HepG2 (cell line): ENCODE results near the gene DNAJB11. TPM values are rescaled to one million over a fixed set of nuclear protein-coding genes. Genes with fewer than 3 reads are reported as not detected.

Experiments
- ARID2 ChIP-seq: sonication (generic); formaldehyde crosslinking; IDR thresholded peaks from 2 replicates; pipeline ENCODE4 v1.8.1; 2022; ENCODE audit warnings: mild to moderate bottlenecking, missing genetic modification reagents, borderline replicate concordance
- CC2D1A ChIP-seq: sonication (generic); formaldehyde crosslinking; IDR thresholded peaks from 2 replicates; pipeline ENCODE4 v1.8.1; 2023; ENCODE audit warnings: mild to moderate bottlenecking, missing genetic modification reagents
- CREB3 ChIP-seq: sonication (generic); formaldehyde crosslinking; IDR thresholded peaks from 2 replicates; pipeline ENCODE4 v1.5.0; 2020; ENCODE audit warnings: missing genetic modification reagents
- CSRNP1 ChIP-seq: sonication (generic); formaldehyde crosslinking; IDR thresholded peaks from 2 replicates; pipeline ENCODE4 v1.8.1; 2023; ENCODE audit warnings: mild to moderate bottlenecking, missing genetic modification reagents
- ELK4 ChIP-seq: sonication (generic); formaldehyde crosslinking; IDR thresholded peaks from 2 replicates; pipeline ENCODE4 v1.9.0; 2021; ENCODE audit warnings: missing genetic modification reagents, borderline replicate concordance
- GATA4 ChIP-seq: sonication (generic); IDR thresholded peaks from 2 replicates; pipeline ENCODE4 v1.6.1; 2016; ENCODE audit warnings: antibody characterized with exemption, low read depth, borderline replicate concordance
- HNRNPK ChIP-seq: fragments of 200-400 bp; formaldehyde crosslinking; IDR thresholded peaks from 2 replicates; pipeline ENCODE4 v1.6.1; 2018; ENCODE audit warnings: low read length, low read depth, moderate library complexity, mild to moderate bottlenecking; ENCODE audit not compliant: poor library complexity, severe bottlenecking
- PAF1 ChIP-seq: IDR thresholded peaks from 2 replicates; pipeline ENCODE4 v1.6.1; 2016; ENCODE audit warnings: missing genetic modification reagents, missing compliant biosample characterization
- POLR2G ChIP-seq: fragments of 200-400 bp; formaldehyde crosslinking; IDR thresholded peaks from 2 replicates; pipeline ENCODE4 v1.6.1; 2018; ENCODE audit warnings: mild to moderate bottlenecking, low read depth, low read length, moderate library complexity
- SIX1 ChIP-seq: sonication (generic); formaldehyde crosslinking; IDR thresholded peaks from 2 replicates; pipeline ENCODE4 v1.4.0; 2020; ENCODE audit warnings: missing genetic modification reagents, borderline replicate concordance
- SMC3 ChIP-seq: IDR thresholded peaks from 2 replicates; pipeline ENCODE4 v1.6.1; 2011; ENCODE audit warnings: low read length, improper control_type of control experiment
- TAF15 ChIP-seq: fragments of 200-400 bp; formaldehyde crosslinking; IDR thresholded peaks from one replicate; pipeline ENCODE4 v1.6.1; 2018; ENCODE audit warnings: mild to moderate bottlenecking, low read depth, low read length; ENCODE audit not compliant: poor library complexity, severe bottlenecking
- TFDP1 ChIP-seq: IDR thresholded peaks from 2 replicates; pipeline ENCODE4 v1.6.1; 2016; ENCODE audit warnings: missing compliant biosample characterization, missing genetic modification reagents, borderline replicate concordance
- ZNF615 ChIP-seq: sonication (generic); formaldehyde crosslinking; IDR thresholded peaks from 2 replicates; pipeline ENCODE4 v1.5.0; 2020; ENCODE audit warnings: mild to moderate bottlenecking, missing genetic modification reagents, borderline replicate concordance
- ZNF616 ChIP-seq: sonication (generic); formaldehyde crosslinking; IDR thresholded peaks from 2 replicates; pipeline ENCODE4 v1.5.0; 2020; ENCODE audit warnings: low read depth, mild to moderate bottlenecking, missing genetic modification reagents
- polyA plus RNA-seq, 8 experiments: library from polyadenylated mRNA; depleted of rRNA in 3 of 8; stranded (reverse) in 7 of 8; unstranded in 1 of 8; fragments of >200 nt; fragmentation: Illumina TruSeq in 4 of 8; extraction: Trizol in 4 of 8; gene quantifications; 2 replicates each; pipeline versions ENCODE4 v1.2.1 to v1.2.3, GENCODE V29; 2011 to 2016; ENCODE audit warnings: low read depth in 4 of 8, missing spikeins in 1 of 8, mixed read lengths in 1 of 8; ENCODE audit not compliant: insufficient read depth in 1 of 8
- total RNA-seq, 5 experiments: library from RNA; depleted of rRNA; stranded (reverse); fragments of >200 nt; fragmentation: Illumina TruSeq; extraction: Trizol; gene quantifications; 2 replicates each; pipeline ENCODE4 v1.2.3, GENCODE V29; 2016; ENCODE audit warnings: low read depth in 1 of 5
- TF ChIP-seq, protein P1 (sequence below): sonication (generic); formaldehyde crosslinking; IDR thresholded peaks from 2 replicates; pipeline ENCODE4 v1.4.0; 2020; ENCODE audit warnings: missing genetic modification reagents, mild to moderate bottlenecking, borderline replicate concordance
- TF ChIP-seq, protein P2 (sequence below): IDR thresholded peaks from 2 replicates; pipeline ENCODE4 v1.6.1; 2016; ENCODE audit warnings: missing genetic modification reagents, missing compliant biosample characterization
- TF ChIP-seq, protein P3 (sequence below): sonication (generic); formaldehyde crosslinking; IDR thresholded peaks from 2 replicates; pipeline ENCODE4 v1.4.0; 2020; ENCODE audit warnings: missing genetic modification reagents, borderline replicate concordance

DNAJB11 gene
- total and polyA plus RNA-seq, 2 of the 13 experiments (the other 11 are each of a cell fraction or from before 2014, with no cell fraction given), result 41.0 to 132 TPM

DNA sequence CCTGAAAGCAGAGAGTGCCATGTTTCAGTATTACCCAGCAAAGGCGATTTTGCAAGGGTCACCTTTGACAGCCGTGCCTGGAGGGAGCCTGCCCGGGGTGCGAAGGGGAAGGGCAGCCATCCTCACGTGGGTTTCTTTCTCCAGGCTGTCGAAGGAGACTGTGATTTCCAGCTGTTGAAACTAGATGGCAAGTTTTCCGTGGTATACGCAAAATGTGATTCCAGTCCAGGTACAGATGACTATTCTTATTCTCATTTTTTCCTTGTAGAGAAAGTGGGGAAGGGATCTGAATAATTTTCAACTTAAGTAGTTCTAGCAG, 45.7 kb downstream of the DNAJB11 start (continued):
- no peak; the same call in 1 of the 2 replicates for TF ChIP-seq CSRNP1 (CRISPR knock-in tag)
- TF ChIP-seq, protein P1, sequence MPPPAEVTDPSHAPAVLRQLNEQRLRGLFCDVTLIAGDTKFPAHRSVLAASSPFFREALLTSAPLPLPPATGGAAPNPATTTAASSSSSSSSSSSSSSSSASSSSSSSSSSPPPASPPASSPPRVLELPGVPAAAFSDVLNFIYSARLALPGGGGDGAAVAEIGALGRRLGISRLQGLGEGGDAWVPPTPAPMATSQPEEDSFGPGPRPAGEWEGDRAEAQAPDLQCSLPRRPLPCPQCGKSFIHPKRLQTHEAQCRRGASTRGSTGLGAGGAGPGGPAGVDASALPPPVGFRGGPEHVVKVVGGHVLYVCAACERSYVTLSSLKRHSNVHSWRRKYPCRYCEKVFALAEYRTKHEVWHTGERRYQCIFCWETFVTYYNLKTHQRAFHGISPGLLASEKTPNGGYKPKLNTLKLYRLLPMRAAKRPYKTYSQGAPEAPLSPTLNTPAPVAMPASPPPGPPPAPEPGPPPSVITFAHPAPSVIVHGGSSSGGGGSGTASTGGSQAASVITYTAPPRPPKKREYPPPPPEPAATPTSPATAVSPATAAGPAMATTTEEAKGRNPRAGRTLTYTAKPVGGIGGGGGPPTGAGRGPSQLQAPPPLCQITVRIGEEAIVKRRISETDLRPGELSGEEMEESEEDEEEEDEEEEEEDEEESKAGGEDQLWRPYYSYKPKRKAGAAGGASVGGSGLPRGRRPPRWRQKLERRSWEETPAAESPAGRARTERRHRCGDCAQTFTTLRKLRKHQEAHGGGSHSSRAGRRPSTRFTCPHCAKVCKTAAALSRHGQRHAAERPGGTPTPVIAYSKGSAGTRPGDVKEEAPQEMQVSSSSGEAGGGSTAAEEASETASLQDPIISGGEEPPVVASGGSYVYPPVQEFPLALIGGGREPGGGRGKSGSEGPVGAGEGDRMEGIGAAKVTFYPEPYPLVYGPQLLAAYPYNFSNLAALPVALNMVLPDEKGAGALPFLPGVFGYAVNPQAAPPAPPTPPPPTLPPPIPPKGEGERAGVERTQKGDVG (CRISPR knock-in tag), result no peak
- TF ChIP-seq PAF1, result peak; percentile 59; the same call in 1 of the 2 replicates
- TF ChIP-seq ZNF616, result 0 out of 2 replicates have a peak, but pooled peaks have one; percentile 28
- TF ChIP-seq, protein P2, sequence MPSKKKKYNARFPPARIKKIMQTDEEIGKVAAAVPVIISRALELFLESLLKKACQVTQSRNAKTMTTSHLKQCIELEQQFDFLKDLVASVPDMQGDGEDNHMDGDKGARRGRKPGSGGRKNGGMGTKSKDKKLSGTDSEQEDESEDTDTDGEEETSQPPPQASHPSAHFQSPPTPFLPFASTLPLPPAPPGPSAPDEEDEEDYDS (CRISPR knock-in tag), result no peak
- no peak for TF ChIP-seq CC2D1A (CRISPR knock-in tag)
- TF ChIP-seq, protein P3, sequence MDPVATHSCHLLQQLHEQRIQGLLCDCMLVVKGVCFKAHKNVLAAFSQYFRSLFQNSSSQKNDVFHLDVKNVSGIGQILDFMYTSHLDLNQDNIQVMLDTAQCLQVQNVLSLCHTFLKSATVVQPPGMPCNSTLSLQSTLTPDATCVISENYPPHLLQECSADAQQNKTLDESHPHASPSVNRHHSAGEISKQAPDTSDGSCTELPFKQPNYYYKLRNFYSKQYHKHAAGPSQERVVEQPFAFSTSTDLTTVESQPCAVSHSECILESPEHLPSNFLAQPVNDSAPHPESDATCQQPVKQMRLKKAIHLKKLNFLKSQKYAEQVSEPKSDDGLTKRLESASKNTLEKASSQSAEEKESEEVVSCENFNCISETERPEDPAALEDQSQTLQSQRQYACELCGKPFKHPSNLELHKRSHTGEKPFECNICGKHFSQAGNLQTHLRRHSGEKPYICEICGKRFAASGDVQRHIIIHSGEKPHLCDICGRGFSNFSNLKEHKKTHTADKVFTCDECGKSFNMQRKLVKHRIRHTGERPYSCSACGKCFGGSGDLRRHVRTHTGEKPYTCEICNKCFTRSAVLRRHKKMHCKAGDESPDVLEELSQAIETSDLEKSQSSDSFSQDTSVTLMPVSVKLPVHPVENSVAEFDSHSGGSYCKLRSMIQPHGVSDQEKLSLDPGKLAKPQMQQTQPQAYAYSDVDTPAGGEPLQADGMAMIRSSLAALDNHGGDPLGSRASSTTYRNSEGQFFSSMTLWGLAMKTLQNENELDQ (CRISPR knock-in tag), result no peak
- TF ChIP-seq ARID2 (CRISPR knock-in tag), result 0 out of 2 replicates have a peak, but pooled peaks have one; percentile 31
- no peak for TF ChIP-seq TAF15
- TF ChIP-seq HNRNPK, result no peak
- TF ChIP-seq ELK4, result no peak
- 0 out of 2 replicates have a peak, but pooled peaks have one; percentile 49 for TF ChIP-seq GATA4
- TF ChIP-seq SMC3, result no peak
- no peak for TF ChIP-seq ZNF615 (CRISPR knock-in tag)
- TF ChIP-seq TFDP1 (CRISPR knock-in tag), result no peak
- TF ChIP-seq SIX1 (CRISPR knock-in tag), result no peak
- no peak for TF ChIP-seq CREB3 (CRISPR knock-in tag)
- peak; percentile 7; the same call in 1 of the 2 replicates for TF ChIP-seq POLR2G
